Measurements from ENCODE around the gene TRPM3.
"Not testable (repeated sequence)": the region's sequence is repeated elsewhere in the genome, so short reads cannot be mapped to it uniquely, and the experiment has no call there.

The TRPM3 gene

GRCh38 chr9:70724025-70724424, 397.4 kb downstream of the TRPM3 start:
- DNase-seq, result not testable (repeated sequence)

GRCh38 chr9:70706797-70707196, 414.6 kb downstream of the TRPM3 start:
- DNase-seq, result not testable (repeated sequence)

DNA sequence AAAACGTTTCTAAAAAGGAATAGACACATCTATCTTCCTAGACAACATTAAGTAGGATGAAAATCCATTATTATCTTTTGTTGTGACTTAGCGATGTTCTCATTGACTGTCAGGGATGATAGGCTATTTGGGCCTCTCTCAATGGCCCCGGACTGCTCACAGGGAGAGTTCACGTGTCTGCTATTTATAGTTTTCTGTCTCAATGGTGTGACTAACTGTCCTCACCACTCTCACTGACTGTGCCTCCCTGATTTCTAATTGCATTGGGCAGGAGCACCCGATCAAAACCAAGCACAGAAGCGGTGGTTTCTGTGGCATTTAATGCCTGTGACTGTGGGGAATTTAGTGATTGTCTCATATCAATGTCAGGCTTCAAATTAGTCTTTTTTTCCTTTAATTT, 420.3 kb downstream of the TRPM3 start:
- DNase-seq, result no peak

DNA sequence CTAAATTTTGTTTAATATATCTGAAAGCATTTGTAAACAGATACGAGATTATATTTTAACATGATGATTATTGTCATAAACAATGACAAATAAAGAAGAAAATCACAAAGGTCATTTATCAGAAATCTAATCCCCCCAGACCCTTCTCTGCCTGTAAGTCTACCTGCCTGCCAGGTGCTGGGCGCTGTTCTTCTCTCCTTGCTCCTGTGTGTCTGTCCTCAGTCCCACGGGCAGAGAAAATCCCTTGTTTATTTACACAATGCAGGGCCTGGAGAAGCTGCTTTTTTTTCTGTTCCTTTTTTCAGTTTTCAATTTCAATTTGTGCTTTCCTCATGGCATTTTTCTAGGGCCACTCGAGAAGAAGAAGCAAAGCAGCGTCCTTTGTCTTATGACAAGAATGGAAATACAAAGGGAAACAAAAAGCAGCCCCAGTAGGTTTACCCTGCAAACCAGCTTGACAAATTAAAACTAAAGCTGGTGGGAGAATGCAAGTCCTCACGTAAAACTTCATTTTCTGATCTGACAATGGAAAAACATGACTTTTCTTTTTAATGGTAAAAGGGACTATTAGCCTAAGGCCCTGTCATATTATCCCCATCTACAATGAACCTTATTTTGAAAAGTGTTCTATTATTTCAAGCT, 424.6 kb downstream of the TRPM3 start:
- no peak for DNase-seq

DNA sequence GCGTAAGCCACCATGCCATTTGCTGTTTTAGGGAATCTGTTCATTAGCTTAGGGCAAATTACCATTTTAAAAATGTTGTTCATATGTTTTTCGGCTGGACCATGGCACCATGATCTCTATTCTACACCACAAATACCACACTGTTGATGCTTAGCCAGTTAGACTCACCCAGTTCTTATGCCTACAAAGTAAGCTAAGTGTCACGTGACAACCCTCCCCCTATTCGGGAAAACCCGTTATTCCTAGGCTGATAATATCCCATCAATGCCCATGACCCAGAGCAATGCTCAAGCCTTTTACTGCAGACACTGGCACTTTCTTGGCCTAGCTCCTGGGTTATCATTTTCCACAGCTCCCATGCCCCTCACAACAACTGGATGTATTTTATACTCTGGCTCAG, 426.7 kb downstream of the TRPM3 start:
- no peak for DNase-seq

GRCh38 chr9:70693186-70693585, 428.2 kb downstream of the TRPM3 start:
- DNase-seq, result no peak

- DNase-seq, result no peak
Measured at GRCh38 chr9:70692431-70692830, 429.0 kb downstream of the TRPM3 start.

- DNase-seq, result no peak
Measured at GRCh38 chr9:70688704-70689103, 432.7 kb downstream of the TRPM3 start.

GRCh38 chr9:70683841-70684240, 437.6 kb downstream of the TRPM3 start:
- DNase-seq, result no peak

DNA sequence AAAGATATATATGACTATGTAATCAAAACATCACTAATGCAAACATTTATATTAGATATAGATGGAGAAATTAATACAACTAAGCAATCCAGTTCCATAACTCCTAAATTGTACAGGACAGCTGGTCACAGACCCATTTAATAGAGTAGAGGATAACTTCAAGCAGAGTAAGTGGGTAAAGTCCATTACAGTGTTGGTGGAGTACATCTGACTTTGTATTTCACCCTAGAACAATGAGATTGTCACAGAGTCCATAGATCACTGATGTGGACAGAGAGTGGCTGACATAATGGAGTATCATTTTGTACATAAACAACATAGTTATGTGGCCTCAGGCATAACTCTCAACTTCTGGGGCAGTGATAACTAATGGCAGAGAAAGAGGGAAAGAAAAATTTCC, 439.1 kb downstream of the TRPM3 start:
- DNase-seq, result no peak

DNA sequence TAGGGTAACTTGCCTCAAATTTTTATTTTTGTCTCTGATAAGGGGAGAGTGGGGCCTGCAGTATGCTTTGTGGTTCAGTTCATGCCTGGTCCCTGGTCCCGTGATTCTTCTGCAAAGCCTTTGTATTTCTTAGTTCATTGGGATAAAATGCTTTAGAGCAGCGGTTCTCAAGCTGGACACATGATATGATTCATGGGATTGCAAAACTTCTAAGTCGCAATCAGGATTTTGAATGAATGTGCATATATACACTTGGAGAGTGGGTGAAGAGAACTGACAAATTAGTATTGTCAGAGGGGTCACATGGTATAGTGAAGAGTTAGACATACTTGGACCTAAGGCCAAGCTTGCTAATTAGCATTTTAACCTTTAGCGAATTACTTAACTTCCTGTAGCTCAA, 441.6 kb downstream of the TRPM3 start:
- no peak for DNase-seq

- no peak for DNase-seq
Measured at GRCh38 chr9:70678153-70678552, 443.3 kb downstream of the TRPM3 start.

DNA sequence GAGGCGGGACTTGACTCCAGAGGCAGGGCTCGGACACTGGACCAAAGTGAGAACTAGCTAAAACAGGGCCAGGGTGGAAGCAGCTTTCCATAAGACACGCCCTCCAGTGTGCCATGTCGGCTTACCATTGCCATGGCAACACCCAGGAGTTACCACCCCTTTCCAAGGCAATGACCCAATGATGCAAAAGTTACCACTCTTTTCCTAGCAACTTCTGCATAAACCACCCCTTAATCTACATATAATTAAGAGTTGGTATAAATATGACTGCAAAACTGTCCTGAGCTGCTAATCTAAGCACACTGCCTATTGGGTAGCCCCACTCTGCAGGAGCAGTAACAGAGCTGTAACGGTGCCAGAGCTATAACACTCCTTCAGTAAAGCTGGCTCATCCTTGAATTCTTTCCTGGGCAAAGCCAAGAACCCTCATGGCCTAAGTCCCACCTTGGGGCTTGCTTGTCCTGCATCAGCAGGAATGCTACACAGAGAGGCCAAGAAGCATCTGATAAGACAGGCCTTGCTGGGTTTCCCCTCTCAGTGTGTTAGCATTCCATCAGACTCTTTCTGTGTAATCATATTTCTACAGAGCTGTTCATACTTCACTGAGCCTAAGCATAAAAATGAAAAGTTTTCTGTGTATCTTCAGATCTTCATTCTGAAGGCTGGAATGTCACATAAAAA, 444.2 kb downstream of the TRPM3 start:
- no peak for DNase-seq

DNA sequence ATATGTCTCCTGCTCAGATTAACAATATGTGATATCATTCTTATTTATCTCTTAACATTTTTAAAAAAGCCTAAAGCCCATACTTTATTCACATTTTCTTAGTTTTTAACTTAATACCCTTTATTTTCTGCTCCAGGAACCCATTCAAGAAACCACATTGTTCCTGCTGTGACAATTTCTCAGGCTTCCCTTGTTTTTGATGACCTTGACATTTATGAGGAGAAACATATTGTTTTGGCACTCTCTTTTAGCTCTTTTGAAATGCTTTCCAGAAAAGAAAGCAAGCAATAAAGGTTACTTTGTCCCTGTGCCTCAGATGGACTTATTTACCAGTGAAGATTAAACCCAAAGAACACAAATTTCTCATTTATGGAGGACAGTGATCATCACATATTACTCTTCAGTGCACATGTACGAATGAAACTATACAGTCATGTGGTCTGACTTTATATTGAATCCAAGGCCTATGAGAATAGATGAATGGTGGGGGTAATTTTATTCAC, 445.5 kb downstream of the TRPM3 start:
- DNase-seq, result no peak

GRCh38 chr9:70673844-70674243, 447.6 kb downstream of the TRPM3 start:
- DNase-seq, result no peak

DNA sequence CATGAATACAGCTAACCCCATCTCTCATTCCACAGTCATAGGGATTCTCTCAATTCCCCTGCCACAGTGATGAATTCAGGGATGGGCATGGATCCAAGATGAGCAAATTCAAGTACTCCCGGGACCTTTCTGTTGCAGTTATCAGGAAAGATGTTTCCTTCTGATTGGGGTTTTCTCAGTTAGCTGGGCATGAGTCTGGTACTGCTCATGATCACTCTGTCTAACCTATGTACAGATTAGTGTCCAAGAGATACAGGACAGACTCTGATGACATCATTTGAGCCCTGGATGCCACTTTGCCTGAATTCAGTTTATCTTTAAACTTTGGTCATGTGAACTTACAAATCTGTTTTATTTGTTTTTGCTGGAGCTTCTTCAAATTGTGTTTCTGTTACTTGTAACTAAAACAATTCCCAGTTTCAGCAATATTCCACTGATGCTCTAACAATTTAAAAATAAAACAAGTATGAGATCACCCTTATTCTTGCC, 449.2 kb downstream of the TRPM3 start:
- DNase-seq, result no peak

DNA sequence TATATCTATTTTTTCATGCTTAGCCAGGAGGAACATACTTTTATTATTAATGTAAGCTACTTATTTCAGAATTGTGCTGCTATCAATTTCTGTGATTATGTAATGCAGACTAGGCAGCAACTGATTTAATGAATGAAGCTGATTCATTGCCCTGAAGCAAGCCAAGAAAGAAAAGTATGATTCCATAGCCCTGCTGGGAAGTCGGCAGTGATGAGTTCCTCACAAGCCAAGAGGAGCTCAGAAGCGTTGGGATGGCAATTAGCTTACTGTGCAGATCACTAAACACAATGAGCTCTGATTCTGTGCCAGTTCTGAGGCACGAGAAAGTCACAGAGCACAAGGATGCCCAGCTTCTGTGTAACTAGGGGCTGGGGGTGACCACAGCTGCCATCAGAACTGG, 452.7 kb downstream of the TRPM3 start:
- DNase-seq, result no peak

DNA sequence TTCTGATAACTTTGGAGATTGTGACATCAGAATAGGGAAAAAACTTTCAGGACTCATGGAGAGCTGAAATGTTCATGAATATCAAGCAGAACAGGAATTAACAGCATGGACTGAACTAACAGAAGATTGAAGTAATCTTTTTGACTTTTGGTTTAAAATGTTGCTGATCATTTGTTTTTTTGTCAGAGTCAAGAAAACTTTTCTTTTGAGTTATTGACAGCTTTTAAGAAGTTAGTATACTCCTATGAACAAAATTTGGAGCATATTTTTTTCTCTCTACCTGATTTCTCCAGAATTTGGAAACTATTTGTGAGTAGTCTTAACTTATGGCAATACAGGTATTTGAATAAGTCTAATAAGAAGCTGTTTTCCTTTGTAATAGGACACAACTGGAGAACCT, 462.7 kb downstream of the TRPM3 start:
- DNase-seq, result no peak

DNA sequence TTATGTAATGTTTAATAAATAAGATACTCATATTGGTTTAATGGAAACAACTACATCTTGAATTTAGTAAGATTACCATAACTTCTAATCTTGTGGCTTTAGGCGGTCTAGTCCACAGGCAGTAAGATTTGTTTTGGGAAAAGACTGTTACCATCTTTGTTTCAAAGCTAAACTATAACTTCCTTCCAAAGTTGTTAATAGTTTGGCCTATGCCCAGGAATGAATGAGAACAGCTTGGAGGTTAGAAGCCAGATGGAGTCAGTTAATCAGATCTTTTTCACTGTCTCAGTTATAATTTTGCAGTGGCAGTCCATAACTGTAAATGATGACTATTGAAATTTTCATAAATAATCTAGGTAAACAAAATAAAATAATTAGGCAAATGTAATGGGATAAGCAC, 465.1 kb downstream of the TRPM3 start:
- no peak for DNase-seq

DNA sequence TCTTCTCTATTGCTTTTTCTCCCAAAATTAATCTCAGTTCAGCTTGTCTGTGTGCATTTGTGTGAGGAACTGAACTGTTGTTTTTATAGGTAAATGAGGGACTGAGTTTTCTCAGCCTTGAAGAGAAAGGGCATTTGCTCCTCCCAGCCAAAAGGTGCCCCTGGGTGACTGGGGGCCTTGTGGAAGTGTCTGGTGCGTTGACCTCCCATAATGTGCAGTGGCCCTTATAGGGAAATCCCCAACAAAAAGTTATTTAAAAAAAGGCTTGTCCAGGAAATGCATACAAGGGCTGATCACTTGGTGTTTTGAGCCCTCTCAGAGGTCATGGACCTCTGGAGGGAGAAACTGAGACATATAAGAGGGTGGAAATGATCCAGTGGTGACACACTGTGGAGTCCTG, 467.3 kb downstream of the TRPM3 start:
- DNase-seq, result no peak

- DNase-seq, result not testable (repeated sequence)
Measured at GRCh38 chr9:70644627-70645026, 476.8 kb downstream of the TRPM3 start.

GRCh38 chr9:70642341-70642740, 479.1 kb downstream of the TRPM3 start:
- no peak for DNase-seq

- DNase-seq, result no peak
Measured at GRCh38 chr9:70641631-70642030, 479.8 kb downstream of the TRPM3 start.

DNA sequence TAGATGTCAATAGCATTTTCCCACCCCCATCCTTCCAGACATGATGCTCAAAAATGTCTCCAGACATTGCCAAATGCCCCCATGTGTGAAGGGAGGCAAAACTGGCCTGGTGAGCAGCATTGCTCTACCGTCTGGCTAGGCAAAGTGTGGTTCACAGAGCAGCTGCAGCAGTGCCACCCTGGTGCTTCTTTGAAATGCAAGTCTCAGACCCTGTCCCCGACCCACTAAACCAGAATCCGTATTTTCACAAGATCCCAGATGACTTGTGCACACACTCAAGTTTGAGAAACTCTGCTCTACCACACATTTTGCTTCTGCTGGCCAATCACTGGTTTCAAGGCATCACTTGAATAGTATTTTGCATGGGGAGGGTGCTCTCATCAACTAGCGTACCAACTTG, 480.4 kb downstream of the TRPM3 start:
- DNase-seq, result no peak

All from NCI-H2029 (cell line).